PC-9 (cell line): ENCODE results near the gene RUNX1. TPM values are rescaled to one million over a fixed set of nuclear protein-coding genes. Genes with fewer than 3 reads are reported as not detected.

Experiments
- BruUV-seq: library from RNA; stranded (reverse); fragments of 400-500 nt; replicated peaks from 2 replicates; lab custom pipeline; 2021; lab: Mats Ljungman, UMichigan
- CTCF ChIA-PET: fragments of 300-600 bp; sonication (Branson Sonifier 250); formaldehyde crosslinking; loops from one replicate; lab custom pipeline; 2022; ENCODE audit warnings: antibody characterized with exemption; lab: Charles Lee
- POLR2A ChIA-PET: fragments of 300-600 bp; sonication (Branson Sonifier 250); formaldehyde crosslinking; loops from one replicate; lab custom pipeline; 2022; ENCODE audit warnings: antibody characterized with exemption; ENCODE audit not compliant: unreplicated experiment; lab: Charles Lee
- DNase-seq, 2 experiments: peaks; one replicate each; pipeline versions ENCODE4 v3.0.0 to v3.0.0-alpha.2; 2015 to 2022; ENCODE audit warnings: mixed read lengths in 1 of 2
- H2AFZ ChIP-seq: fragments of 200-600 bp; sonication (generic); 2 replicates; pipeline ENCODE4 v1.8.1; 2017; ENCODE audit warnings: antibody characterized with exemption
- H3F3A ChIP-seq: fragments of 200-600 bp; sonication (generic); 2 replicates; pipeline ENCODE4 v1.8.1; 2017; ENCODE audit warnings: antibody characterized with exemption, mild to moderate bottlenecking, low read depth; ENCODE audit not compliant: insufficient read depth
- H3K27ac ChIP-seq: fragments of 200-600 bp; sonication (generic); 2 replicates; pipeline ENCODE4 v1.6.1; 2016; ENCODE audit warnings: mixed run types
- H3K27me3 ChIP-seq: fragments of 200-600 bp; sonication (generic); 2 replicates; pipeline ENCODE4 v1.6.1; 2016; ENCODE audit warnings: low read depth, mixed run types; ENCODE audit not compliant: insufficient read depth
- H3K36me3 ChIP-seq: fragments of 200-600 bp; sonication (generic); 2 replicates; pipeline ENCODE4 v1.6.1; 2016; ENCODE audit warnings: low read depth, mixed run types
- H3K4me1 ChIP-seq: fragments of 200-600 bp; sonication (generic); replicated peaks from 2 replicates; pipeline ENCODE4 v1.6.1; 2016; ENCODE audit warnings: mixed run types; ENCODE audit not compliant: insufficient read depth
- H3K4me2 ChIP-seq: fragments of 200-600 bp; sonication (generic); 2 replicates; pipeline ENCODE4 v1.6.1; 2017; ENCODE audit warnings: mixed run types
- H3K4me3 ChIP-seq: fragments of 200-600 bp; sonication (generic); 2 replicates; pipeline ENCODE4 v1.6.1; 2016; ENCODE audit warnings: mixed run types
- H3K79me2 ChIP-seq: fragments of 200-600 bp; sonication (generic); 2 replicates; pipeline ENCODE4 v1.6.1; 2017; ENCODE audit warnings: low read depth, mixed run types
- H3K9me2 ChIP-seq: fragments of 200-600 bp; sonication (generic); 2 replicates; pipeline ENCODE4 v1.8.1; 2017; ENCODE audit warnings: mild to moderate bottlenecking; ENCODE audit not compliant: insufficient read depth
- H3K9me3 ChIP-seq: fragments of 200-600 bp; sonication (generic); 2 replicates; pipeline ENCODE4 v1.8.1; 2016; ENCODE audit warnings: low read depth; ENCODE audit not compliant: insufficient read depth
- H4K20me1 ChIP-seq: fragments of 200-600 bp; sonication (generic); 2 replicates; pipeline ENCODE4 v1.8.1; 2017; ENCODE audit not compliant: insufficient read depth
- CTCF ChIP-seq: fragments of 200-600 bp; sonication (generic); conservative IDR thresholded peaks from 2 replicates; pipeline ENCODE4 v1.6.1; 2017; ENCODE audit warnings: mixed run types, antibody characterized with exemption, mild to moderate bottlenecking, moderate library complexity
- EZH2 ChIP-seq: fragments of 200-600 bp; sonication (generic); IDR thresholded peaks from 2 replicates; pipeline ENCODE4 v1.8.0; 2017; ENCODE audit warnings: antibody characterized with exemption, low read depth
- intact Hi-C: fragments of 100-400 bp; cut with micrococcal nuclease; formaldehyde crosslinking; loops from one replicate; pipeline ENCODE4 v1.10.0; 2022; ENCODE audit not compliant: unreplicated experiment
- total RNA-seq: library from RNA; stranded (reverse); gene quantifications from 2 replicates; pipeline ENCODE4 v1.2.3, GENCODE V29; 2021

Gene RUNX1
- total RNA-seq, 1 experiment from 2014 or later: 58.5 TPM

GRCh38 chr21:34800797-34801518 lies 248.1 kb downstream of the RUNX1 start:
- no peak overlapping the region for H3K4me3 ChIP-seq
- TF ChIP-seq CTCF: no peak
- H3K9me3 ChIP-seq: no peaks in the 10 kb centered on the region
- H3F3A ChIP-seq: peaks cover 42% of the 10 kb centered on the region
- ChIA-PET CTCF (no interaction called here), POLR2A (interaction anchor here (0.6 kb wide), 1 partner anchor 13 kb away, joined by 3 read pairs; no protein-coding TSS in a partner anchor)
- no peaks in the 10 kb centered on the region for H3K27me3 ChIP-seq
- no peak overlapping the region for H2AFZ ChIP-seq
- peaks cover 55% of the 10 kb centered on the region for H3K4me1 ChIP-seq
- no peak for DNase-seq
- H3K79me2 ChIP-seq: peaks cover 58% of the 10 kb centered on the region
- peaks cover 72% of the 10 kb centered on the region for H3K36me3 ChIP-seq
- H3K27ac ChIP-seq: no peak overlapping the region
- intact Hi-C loops: no loop called here
- H3K4me2 ChIP-seq: no peak overlapping the region
- no peaks in the 10 kb centered on the region for H3K9me2 ChIP-seq
- H4K20me1 ChIP-seq: no peaks in the 10 kb centered on the region
- no TSS peak for BruUV-seq

DNA sequence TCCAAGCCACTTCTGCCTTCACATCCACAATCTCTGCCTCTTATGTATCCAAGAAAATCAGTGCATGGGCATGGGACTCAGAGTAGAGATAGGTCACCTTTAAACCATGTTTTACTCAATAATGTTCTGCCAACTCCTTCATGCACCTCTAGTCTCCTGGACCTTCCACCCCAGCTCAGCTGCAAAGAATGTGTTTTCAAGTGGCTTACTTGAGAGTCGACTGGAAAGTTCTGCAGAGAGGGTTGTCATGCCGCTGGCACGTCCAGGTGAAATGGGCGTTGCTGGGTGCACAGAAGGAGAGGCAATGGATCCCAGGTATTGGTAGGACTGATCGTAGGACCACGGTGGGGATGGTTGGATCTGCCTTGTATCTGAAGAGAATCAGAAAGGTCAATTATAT lies 250.0 kb downstream of the RUNX1 start:
- Histone ChIP-seq H4K20me1 (no peaks in the 10 kb centered on the region), H3K4me3 (no peak overlapping the region), H3K9me3 (no peaks in the 10 kb centered on the region), H3K4me1 (peaks cover 57% of the 10 kb centered on the region), H3K79me2 (peaks cover 43% of the 10 kb centered on the region), H3K4me2 (no peak overlapping the region), H2AFZ (no peak overlapping the region), H3F3A (peaks cover 56% of the 10 kb centered on the region), H3K27me3 (no peaks in the 10 kb centered on the region), H3K27ac (0 out of 2 replicates have a peak overlapping the region, but pooled peaks have one; percentile 16), H3K9me2 (no peaks in the 10 kb centered on the region), H3K36me3 (peaks cover 60% of the 10 kb centered on the region)
- BruUV-seq: no TSS peak
- intact Hi-C loops: no loop called here
- CTCF ChIA-PET: no interaction called here
- POLR2A ChIA-PET: no interaction called here
- TF ChIP-seq EZH2: no peak
- TF ChIP-seq CTCF: no peak
- no peak for DNase-seq

DNA sequence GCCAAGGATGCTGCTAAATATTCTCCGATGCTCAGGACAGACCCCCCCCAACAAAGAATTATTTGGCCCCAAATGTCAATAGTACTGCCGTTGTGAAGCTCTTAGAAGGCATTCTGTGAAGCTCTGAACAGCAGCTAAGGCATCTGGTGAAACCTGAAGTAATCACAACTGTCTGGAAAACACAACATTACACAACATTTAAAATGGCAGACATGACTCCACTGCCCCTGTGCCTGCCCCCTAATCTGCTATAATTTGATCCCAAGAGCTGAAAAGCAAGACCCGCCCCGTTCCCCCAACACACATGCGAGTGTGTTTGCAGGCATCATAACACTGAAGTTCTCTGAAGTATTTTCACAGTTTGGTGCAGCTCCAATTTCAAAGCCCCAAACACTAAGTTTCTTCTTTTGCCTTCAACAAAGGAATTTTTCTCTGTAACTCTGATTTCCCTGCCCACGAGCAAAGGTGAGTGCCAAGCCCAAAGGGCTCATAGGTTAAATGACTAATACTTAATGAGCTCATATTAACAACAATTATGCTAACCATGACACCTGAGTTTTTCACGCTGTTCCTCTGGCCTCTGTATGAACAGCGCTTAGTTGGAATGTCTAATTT lies 251.1 kb downstream of the RUNX1 start:
- POLR2A ChIA-PET: no interaction called here
- no peaks in the 10 kb centered on the region for H4K20me1 ChIP-seq

More for the DNA sequence above, 251.1 kb downstream of the RUNX1 start:
- Histone ChIP-seq H3F3A (peaks cover 50% of the 10 kb centered on the region), H3K9me2 (no peaks in the 10 kb centered on the region), H3K9me3 (no peaks in the 10 kb centered on the region), H3K36me3 (peaks cover 53% of the 10 kb centered on the region), H3K27me3 (no peaks in the 10 kb centered on the region), H3K4me2 (no peak overlapping the region), H3K4me1 (peaks cover 56% of the 10 kb centered on the region), H3K4me3 (no peak overlapping the region), H3K79me2 (peaks cover 36% of the 10 kb centered on the region), H3K27ac (peak overlapping the region; percentile 77; the same call in 1 of the 2 replicates), H2AFZ (no peak overlapping the region)
- intact Hi-C loops: no loop called here
- CTCF ChIA-PET: no interaction called here
- BruUV-seq: no TSS peak
- peak in 1 of 2 experiments; percentile 43 for DNase-seq
- TF ChIP-seq CTCF (no peak), EZH2 (no peak)
